Measurements from ENCODE around the gene PIP5KL1. TPM values are rescaled to one million over a fixed set of nuclear protein-coding genes. Genes with fewer than 3 reads are reported as not detected.

The PIP5KL1 gene
- total and polyA plus RNA-seq, 2 donors from 2014 or later: 3.0 to 4.3 TPM

DNA sequence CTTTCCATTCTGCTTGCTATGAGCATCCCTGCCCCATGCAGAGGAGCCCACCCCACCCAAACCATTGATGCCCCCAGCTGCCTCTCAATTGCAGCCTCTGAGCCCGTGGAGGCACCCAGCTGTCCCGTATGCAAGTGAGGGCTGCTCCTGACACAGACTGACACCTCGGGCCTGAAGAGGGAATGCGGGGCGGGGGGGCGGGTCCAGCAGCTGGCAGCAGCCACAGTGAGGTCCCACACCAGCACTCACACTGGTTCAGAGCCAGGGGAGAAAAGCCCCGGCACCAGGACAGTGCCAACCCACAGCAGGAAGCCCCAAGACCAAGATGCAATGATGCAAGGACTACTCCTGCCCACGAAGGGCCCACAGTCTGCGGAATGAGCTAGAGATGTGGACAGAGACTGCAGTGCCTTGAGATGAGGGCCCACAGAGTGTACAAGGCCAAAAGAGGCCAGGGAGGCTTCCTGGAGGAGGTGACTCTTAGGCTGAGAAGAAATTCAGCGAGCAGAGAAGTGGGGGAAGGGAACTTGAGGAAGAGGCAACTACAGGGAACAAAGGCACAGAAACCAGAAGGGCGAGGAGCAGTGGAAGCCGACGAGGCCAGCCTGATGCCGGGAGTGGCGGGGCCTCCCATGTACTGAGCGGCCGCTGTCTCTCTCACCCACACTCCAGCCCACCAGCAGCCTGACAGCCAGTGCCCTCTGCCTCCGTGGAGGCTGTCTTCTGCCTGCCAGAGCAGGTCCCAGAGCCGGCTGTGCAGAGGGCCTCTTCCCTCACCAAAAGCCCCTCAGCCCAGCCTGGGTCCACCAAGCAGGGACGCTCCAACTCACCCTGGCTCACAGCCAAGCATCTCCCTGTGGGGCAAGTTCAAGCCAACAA lies 41.0 kb upstream of the PIP5KL1 start:
- no peak for DNase-seq
- Histone ChIP-seq H3K27ac (ENCODE audit: low read depth in 2 of 2, low read length in 2 of 2) (peak overlapping the region; percentile 27 to 71), H3K4me1 (ENCODE audit: control insufficient read depth in 2 of 3, insufficient read depth in 2 of 3, low read depth in 1 of 3, low read length in 3 of 3) (peaks cover 0 to 91% (median 90%) of the 10 kb centered on the region in 3 donors), H3K36me3 (ENCODE audit: control insufficient read depth in 2 of 3, insufficient read depth in 3 of 3, low read length in 3 of 3) (no peaks in the 10 kb centered on the region), H3K27me3 (ENCODE audit: control insufficient read depth, insufficient read depth, low read length) (no peaks in the 10 kb centered on the region), H3K9ac (ENCODE audit: low read length in 3 of 3) (peak overlapping the region in 1 of 3 donors; percentile 48), H3K4me3 (ENCODE audit: low read length in 3 of 3) (no peak overlapping the region), H3K9me3 (ENCODE audit: control insufficient read depth in 2 of 3, insufficient read depth in 1 of 3, low read length in 3 of 3) (no peaks in the 10 kb centered on the region)
- FAIRE-seq: no peak
- intact Hi-C loops (cut with DNase I): no loop called here
- TF ChIP-seq, protein P1, sequence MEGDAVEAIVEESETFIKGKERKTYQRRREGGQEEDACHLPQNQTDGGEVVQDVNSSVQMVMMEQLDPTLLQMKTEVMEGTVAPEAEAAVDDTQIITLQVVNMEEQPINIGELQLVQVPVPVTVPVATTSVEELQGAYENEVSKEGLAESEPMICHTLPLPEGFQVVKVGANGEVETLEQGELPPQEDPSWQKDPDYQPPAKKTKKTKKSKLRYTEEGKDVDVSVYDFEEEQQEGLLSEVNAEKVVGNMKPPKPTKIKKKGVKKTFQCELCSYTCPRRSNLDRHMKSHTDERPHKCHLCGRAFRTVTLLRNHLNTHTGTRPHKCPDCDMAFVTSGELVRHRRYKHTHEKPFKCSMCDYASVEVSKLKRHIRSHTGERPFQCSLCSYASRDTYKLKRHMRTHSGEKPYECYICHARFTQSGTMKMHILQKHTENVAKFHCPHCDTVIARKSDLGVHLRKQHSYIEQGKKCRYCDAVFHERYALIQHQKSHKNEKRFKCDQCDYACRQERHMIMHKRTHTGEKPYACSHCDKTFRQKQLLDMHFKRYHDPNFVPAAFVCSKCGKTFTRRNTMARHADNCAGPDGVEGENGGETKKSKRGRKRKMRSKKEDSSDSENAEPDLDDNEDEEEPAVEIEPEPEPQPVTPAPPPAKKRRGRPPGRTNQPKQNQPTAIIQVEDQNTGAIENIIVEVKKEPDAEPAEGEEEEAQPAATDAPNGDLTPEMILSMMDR (IDR thresholded peaks at IDR 0.05; ENCODE audit: borderline replicate concordance, extremely low read depth, insufficient read depth): no peak

DNA sequence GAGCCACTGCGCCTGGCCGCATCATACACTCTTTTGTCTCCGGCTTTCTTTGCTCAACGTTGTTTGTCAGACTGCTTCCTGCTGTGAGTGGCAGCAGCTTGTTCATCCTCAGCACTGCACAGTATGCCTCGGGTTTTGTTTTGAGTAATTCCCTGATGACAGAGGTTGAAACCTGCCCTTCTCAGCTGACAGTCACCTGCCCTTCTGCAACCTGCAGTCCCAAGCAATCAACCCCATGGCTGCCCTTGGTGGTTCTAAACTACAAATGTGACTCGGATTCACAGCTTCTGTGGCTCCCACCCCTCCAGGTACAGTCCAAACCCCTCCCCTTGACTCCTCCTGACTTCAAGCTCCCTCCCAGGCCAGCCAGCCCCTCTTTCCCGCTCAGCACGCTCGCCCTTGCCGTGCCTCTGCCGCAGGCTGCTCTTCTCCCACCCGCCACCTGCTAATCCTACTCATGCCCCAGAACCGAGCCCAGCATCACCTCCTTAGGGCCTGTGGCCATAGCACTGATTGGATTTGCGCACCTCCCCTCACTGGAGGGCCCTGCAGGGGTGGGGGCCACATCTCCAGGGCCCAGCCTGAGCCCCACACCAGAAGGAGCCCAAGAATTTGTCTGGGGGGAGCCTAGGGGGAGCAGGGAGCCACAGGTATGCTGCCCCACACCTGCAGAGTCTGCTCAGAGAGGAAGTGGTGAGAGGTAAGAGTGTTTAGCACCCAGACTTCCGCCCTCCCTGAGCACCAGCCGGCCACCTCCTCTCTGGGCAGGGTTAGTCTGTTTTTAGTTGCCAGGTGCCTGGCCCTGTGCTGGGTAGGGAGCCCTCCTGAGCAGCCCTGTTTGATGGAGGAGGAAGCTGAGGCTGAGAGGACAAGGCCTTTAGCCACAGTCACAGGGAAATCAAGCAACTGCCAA lies 40.1 kb upstream of the PIP5KL1 start:
- intact Hi-C loops (cut with DNase I): no loop called here
- H3K27me3 ChIP-seq (ENCODE audit: control insufficient read depth, insufficient read depth, low read length): no peaks in the 10 kb centered on the region
- no peak overlapping the region for H3K4me3 ChIP-seq (ENCODE audit: low read length in 3 of 3)
- DNase-seq (peak in 2 of 5 donors; percentile 57 to 68), FAIRE-seq (no peak)
- H3K4me1 ChIP-seq (ENCODE audit: control insufficient read depth in 2 of 3, insufficient read depth in 2 of 3, low read depth in 1 of 3, low read length in 3 of 3): peaks cover 0 to 91% (median 90%) of the 10 kb centered on the region in 3 donors
- H3K9ac ChIP-seq (ENCODE audit: low read length in 3 of 3): peak overlapping the region in 1 of 3 donors; percentile 44
- TF ChIP-seq, protein P1 (IDR thresholded peaks at IDR 0.05; ENCODE audit: borderline replicate concordance, extremely low read depth, insufficient read depth): no peak
- H3K27ac ChIP-seq (ENCODE audit: low read depth in 2 of 2, low read length in 2 of 2): peak overlapping the region; percentile 9 to 71
- no peaks in the 10 kb centered on the region for H3K36me3 ChIP-seq (ENCODE audit: control insufficient read depth in 2 of 3, insufficient read depth in 3 of 3, low read length in 3 of 3)
- no peaks in the 10 kb centered on the region for H3K9me3 ChIP-seq (ENCODE audit: control insufficient read depth in 2 of 3, insufficient read depth in 1 of 3, low read length in 3 of 3)

DNA sequence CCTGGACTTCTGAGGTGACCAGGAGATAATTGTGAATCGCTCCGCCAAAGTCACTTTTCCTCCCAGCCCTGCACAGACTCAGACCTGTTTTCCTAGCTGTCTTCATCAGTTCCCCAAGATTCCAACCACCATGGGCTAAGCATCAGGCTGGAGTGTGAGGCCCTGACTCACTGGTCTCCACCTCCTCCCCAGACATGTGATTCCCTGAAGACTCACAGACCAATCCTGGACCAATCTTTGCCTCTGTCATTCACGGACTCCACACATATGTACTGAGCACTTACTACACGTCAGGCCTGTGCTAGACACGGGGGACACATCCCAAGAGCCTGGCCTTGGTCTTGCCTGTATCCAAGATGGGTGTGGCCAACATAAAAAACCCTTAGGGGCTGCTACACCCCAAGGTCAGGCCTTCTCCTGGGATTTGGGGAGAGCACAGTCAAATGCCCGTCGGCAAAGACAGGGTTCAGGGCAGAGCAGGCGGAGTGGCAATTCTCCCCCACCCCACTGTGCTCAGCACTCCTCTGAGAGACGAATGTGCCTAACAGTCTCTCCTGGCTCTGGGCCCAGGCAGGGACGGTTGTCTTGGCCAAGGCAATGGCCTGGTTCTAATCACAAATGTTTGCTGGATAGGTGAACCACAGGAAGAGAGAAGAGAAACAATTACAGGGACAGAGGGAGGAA lies 38.3 kb upstream of the PIP5KL1 start:
- Histone ChIP-seq H3K36me3 (ENCODE audit: control insufficient read depth in 2 of 3, insufficient read depth in 3 of 3, low read length in 3 of 3) (no peaks in the 10 kb centered on the region), H3K9me3 (ENCODE audit: control insufficient read depth in 2 of 3, insufficient read depth in 1 of 3, low read length in 3 of 3) (no peaks in the 10 kb centered on the region), H3K9ac (ENCODE audit: low read length in 3 of 3) (peak overlapping the region in 2 of 3 donors; percentile 15 to 21), H3K27me3 (ENCODE audit: control insufficient read depth, insufficient read depth, low read length) (no peaks in the 10 kb centered on the region), H3K27ac (ENCODE audit: low read depth in 2 of 2, low read length in 2 of 2) (peak overlapping the region; percentile 63 to 92), H3K4me3 (ENCODE audit: low read length in 3 of 3) (no peak overlapping the region), H3K4me1 (ENCODE audit: control insufficient read depth in 2 of 3, insufficient read depth in 2 of 3, low read depth in 1 of 3, low read length in 3 of 3) (peaks cover 0 to 87% (median 79%) of the 10 kb centered on the region in 3 donors)
- TF ChIP-seq, protein P1 (IDR thresholded peaks at IDR 0.05; ENCODE audit: borderline replicate concordance, extremely low read depth, insufficient read depth): no peak
- DNase-seq (peak in 1 of 5 donors; percentile 86), FAIRE-seq (no peak)
- intact Hi-C loops (cut with DNase I): no loop called here

All from kidney (tissue), 14 donors.